ENCODE results near the gene CAMK2A. TPM values are rescaled to one million over a fixed set of nuclear protein-coding genes. Genes with fewer than 3 reads are reported as not detected.

CAMK2A gene
- total RNA-seq (1 to 10 TPM in 2 of 7 donors, under 1 TPM in 4, not detected in 1; 0.32 to 1.1 (median 0.73) TPM), polyA plus RNA-seq (under 1 TPM in 2 of 3 donors, not detected in 1; 0.03 to 0.10 TPM)
- long read RNA-seq, donor 1, result 0 reads
- long read RNA-seq, donor 2, result 0 reads

DNA sequence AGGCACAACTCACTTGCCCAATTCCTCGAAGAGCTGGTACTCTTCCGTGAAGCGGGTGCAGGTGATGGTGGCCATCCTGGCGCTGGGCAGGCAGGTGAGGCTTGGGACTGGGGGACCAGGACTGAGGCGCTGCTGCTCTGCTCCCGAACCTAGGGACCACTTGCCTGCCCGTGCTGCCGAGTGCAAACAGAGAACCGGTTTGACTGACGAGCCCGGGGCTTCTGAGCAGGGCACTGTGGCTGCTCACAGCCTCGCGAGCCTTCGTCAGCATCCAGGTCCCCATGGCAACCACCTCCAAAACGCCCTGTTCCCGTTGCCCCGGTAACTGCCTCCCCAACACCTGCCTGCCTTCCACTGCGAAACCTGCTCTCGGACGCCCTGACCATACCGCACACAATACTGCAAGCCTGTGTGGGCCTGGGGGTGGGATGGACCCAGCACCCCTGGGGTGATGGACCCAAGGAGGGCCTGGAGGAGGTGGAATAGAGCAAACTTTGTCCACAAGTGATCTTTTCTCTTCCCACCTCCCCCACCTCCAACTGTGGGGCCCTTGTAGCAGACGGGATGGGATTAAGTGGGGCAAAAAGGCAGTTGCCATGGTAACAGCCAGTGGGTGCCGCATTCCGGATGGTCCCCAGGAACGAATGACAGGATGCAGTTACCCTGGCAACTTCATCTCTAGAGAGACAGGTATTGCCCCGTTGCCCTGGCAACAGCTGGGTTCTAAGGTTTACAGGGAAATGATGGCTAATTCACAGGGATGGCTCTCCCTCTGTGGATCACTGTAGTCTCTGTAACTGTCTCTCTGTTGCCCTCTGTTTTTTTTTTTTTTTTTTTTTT lies at the start of gene CAMK2A:
CAMK2A (minus strand) TSS at position 223 of the 840 bp plus-strand sequence; CDS start at position 75, 148 bp downstream.
- Histone ChIP-seq H3K4me3 (no peak within 1 kb of the TSS), H3K27ac (no peak within 1 kb of the TSS), H3K9me3 (no peaks in the 10 kb centered on the region), H3K27me3 (replicated peaks in 1 of 7) (peaks cover 0 to 14% (median 0%) of the 10 kb centered on the region in 7 donors), H3K4me1 (no peaks in the 10 kb centered on the region), H3K36me3 (no peaks in the 10 kb centered on the region)
- no peak for DNase-seq
- WGBS, 5 donors, result 47 to 66% (median 54%) methylated on average over 19 to 26 of the region's 26 CpGs
- TF ChIP-seq POLR2A (IDR thresholded peaks at IDR 0.05) (no peak), POLR2AphosphoS5 (IDR thresholded peaks at IDR 0.05) (no peak)
- TF ChIP-seq, protein P1, sequence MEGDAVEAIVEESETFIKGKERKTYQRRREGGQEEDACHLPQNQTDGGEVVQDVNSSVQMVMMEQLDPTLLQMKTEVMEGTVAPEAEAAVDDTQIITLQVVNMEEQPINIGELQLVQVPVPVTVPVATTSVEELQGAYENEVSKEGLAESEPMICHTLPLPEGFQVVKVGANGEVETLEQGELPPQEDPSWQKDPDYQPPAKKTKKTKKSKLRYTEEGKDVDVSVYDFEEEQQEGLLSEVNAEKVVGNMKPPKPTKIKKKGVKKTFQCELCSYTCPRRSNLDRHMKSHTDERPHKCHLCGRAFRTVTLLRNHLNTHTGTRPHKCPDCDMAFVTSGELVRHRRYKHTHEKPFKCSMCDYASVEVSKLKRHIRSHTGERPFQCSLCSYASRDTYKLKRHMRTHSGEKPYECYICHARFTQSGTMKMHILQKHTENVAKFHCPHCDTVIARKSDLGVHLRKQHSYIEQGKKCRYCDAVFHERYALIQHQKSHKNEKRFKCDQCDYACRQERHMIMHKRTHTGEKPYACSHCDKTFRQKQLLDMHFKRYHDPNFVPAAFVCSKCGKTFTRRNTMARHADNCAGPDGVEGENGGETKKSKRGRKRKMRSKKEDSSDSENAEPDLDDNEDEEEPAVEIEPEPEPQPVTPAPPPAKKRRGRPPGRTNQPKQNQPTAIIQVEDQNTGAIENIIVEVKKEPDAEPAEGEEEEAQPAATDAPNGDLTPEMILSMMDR (IDR thresholded peaks at IDR 0.05 in 8 of 11, conservative IDR thresholded peaks at IDR 0.05 in 3 of 11), result no peak
- intact Hi-C loops (cut with DNase I; ENCODE audit: low total_unique reads), result no loop called here

DNA sequence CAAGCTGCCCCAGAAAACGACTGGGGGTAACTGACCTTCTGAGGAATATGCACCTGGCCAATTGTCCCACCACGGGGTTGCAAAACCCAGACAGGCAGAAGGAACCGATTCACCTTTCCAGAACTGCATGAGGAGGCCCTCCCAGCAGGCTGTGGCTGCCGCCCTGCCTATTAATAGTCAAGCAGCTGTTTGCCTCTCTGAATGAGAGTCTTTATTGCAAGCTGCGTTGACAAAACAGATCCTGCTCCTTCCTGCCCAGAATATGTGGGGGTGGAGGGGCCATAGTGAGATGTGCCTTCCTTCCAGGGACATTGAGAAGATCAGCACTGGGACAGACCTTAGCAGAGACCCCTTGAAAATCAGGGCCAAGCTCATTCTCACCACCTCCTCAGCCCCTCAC lies 49.6 kb upstream of the CAMK2A start:
- WGBS, 5 donors, result 42 to 61% (median 50%) methylated on average over 5 of the region's 5 CpGs
- Histone ChIP-seq H3K4me1 (no peaks in the 10 kb centered on the region), H3K27me3 (replicated peaks in 1 of 7) (no peaks in the 10 kb centered on the region), H3K27ac (no peak overlapping the region), H3K9me3 (no peaks in the 10 kb centered on the region), H3K4me3 (no peak overlapping the region), H3K36me3 (no peaks in the 10 kb centered on the region)
- no peak for DNase-seq
- intact Hi-C loops (cut with DNase I; ENCODE audit: low total_unique reads), result no loop called here
- TF ChIP-seq, protein P1 (IDR thresholded peaks at IDR 0.05 in 8 of 11, conservative IDR thresholded peaks at IDR 0.05 in 3 of 11), result no peak
- TF ChIP-seq POLR2A (IDR thresholded peaks at IDR 0.05) (no peak), POLR2AphosphoS5 (IDR thresholded peaks at IDR 0.05) (no peak)

DNA sequence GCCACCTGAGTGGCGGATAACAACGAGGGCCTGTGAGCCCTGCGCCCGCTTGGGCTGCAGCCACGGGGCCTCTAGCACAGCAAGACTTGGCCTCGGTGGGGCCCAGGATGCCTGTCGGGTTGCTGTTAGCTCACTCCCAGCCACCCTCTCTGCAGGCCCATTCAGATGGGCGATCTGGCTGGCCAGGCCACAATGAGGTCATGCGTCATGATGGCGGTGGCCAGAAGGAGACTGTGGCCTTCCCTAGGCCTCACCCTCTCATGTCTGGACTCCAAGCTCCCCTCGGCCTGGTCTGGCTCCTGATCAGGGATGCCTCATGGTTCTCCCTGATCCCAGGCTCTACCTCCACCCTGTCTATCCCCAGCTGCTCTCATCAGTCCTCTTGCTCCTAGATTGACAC lies 49.0 kb upstream of the CAMK2A start:
- intact Hi-C loops (cut with DNase I; ENCODE audit: low total_unique reads), result no loop called here
- peak; percentile 12 for DNase-seq
- no peaks in the 10 kb centered on the region for H3K36me3 ChIP-seq
- no peaks in the 10 kb centered on the region for H3K4me1 ChIP-seq
- no peak for TF ChIP-seq POLR2A (IDR thresholded peaks at IDR 0.05)
- TF ChIP-seq POLR2AphosphoS5 (IDR thresholded peaks at IDR 0.05), result no peak
- TF ChIP-seq, protein P1 (IDR thresholded peaks at IDR 0.05 in 8 of 11, conservative IDR thresholded peaks at IDR 0.05 in 3 of 11), result no peak
- 89 to 99% (median 91%) methylated on average over 11 of the region's 11 CpGs for WGBS, 5 donors
- H3K9me3 ChIP-seq, result no peaks in the 10 kb centered on the region
- no peak overlapping the region for H3K27ac ChIP-seq
- no peaks in the 10 kb centered on the region for H3K27me3 ChIP-seq (replicated peaks in 1 of 7)
- no peak overlapping the region for H3K4me3 ChIP-seq

DNA sequence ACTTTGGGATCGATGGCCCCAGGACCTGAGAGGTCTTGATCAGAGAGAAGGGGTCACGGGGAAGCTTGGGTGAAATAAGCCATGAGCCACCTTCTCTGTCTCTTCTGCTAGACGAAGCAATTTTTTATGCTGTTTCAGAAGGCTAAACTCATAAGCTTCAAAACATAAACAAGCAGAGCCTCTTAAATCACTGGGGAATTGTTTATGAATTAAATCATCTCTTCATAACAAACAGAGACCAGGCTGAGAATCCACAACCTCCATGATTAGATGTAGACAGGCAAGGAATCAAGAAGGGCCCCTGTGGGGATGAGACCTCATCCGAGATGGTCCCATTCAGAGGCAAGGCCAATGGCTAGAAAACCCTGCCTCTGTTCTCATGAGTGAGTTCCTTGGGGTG lies 46.2 kb upstream of the CAMK2A start:
- DNase-seq, result peak; percentile 1
- H3K4me3 ChIP-seq, result no peak overlapping the region
- WGBS, 5 donors, result 78 to 89% (median 86%) methylated on average over 4 of the region's 4 CpGs
- no peaks in the 10 kb centered on the region for H3K27me3 ChIP-seq (replicated peaks in 1 of 7)
- no peak for TF ChIP-seq POLR2A (IDR thresholded peaks at IDR 0.05)
- TF ChIP-seq, protein P1 (IDR thresholded peaks at IDR 0.05 in 8 of 11, conservative IDR thresholded peaks at IDR 0.05 in 3 of 11), result no peak
- no peak for TF ChIP-seq POLR2AphosphoS5 (IDR thresholded peaks at IDR 0.05)
- no peak overlapping the region for H3K27ac ChIP-seq
- intact Hi-C loops (cut with DNase I; ENCODE audit: low total_unique reads), result no loop called here
- H3K4me1 ChIP-seq, result no peaks in the 10 kb centered on the region
- no peaks in the 10 kb centered on the region for H3K36me3 ChIP-seq
- H3K9me3 ChIP-seq, result no peaks in the 10 kb centered on the region

All from spleen (tissue), 13 donors.